ENCODE results near the gene CCSAP. TPM values are rescaled to one million over a fixed set of nuclear protein-coding genes. Genes with fewer than 3 reads are reported as not detected.
A peak's percentile ranks its signal among the peaks of the same experiment; 100 is the strongest.

Gene CCSAP
- total RNA-seq, 1 donor from 2014 or later = 8.0 TPM

DNA sequence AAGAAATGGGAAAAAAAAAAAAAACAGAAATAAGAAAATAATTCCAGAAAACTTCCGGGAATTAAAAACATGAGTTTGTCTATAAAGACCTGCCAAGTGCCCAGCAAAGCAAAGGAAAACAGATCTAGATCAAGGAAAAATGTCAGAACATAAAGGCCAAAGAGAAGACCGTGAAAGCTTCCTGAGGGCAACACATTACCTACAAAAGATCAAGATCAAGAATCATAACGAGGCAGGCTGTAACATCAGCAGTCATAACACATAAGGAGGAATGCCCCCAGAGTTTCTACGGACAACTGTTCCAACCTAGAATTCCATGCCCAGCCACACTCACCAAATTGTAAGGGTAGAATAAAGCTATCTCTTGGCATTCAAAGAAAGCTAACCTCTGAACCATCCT, 3.8 kb downstream of the CCSAP start:
- DNase-seq (ENCODE audit: low read depth) (no peak), FAIRE-seq (no peak)
- no peak overlapping the region for H3K4me2 ChIP-seq (ENCODE audit: low read length)
- H3K79me2 ChIP-seq (ENCODE audit: insufficient read depth, low read length) = peaks cover 39% of the 10 kb centered on the region
- H3K4me3 ChIP-seq (ENCODE audit: insufficient read depth, low read depth, low read length) = no peak overlapping the region
- Mint-ChIP-seq H3K36me3 (ENCODE audit: low read depth, unreplicated experiment) (no peaks in the 10 kb centered on the region), H3K27ac (ENCODE audit: unreplicated experiment) (no peak overlapping the region), H3K27me3 (ENCODE audit: low read depth, unreplicated experiment) (peaks cover 2% of the 10 kb centered on the region), H3K4me1 (ENCODE audit: low read depth, unreplicated experiment) (peaks cover 10% of the 10 kb centered on the region), H3K9me3 (ENCODE audit: unreplicated experiment) (peaks cover 3% of the 10 kb centered on the region), H3K4me3 (ENCODE audit: unreplicated experiment) (no peak overlapping the region)
- H3K9ac ChIP-seq (ENCODE audit: low read length) = no peak overlapping the region
- no peaks in the 10 kb centered on the region for H3K27me3 ChIP-seq (ENCODE audit: insufficient read depth, low read length)
- peaks cover 4% of the 10 kb centered on the region for H3K4me1 ChIP-seq (ENCODE audit: insufficient read depth, low read length)
- no peaks in the 10 kb centered on the region for H3K36me3 ChIP-seq (ENCODE audit: insufficient read depth, low read length)
- no peak overlapping the region for H3K27ac ChIP-seq (ENCODE audit: low read depth, low read length)
- H2AFZ ChIP-seq (ENCODE audit: low read depth, low read length) = no peak overlapping the region
- peaks cover under 1% of the 10 kb centered on the region for H3K9me3 ChIP-seq (ENCODE audit: insufficient read depth, low read depth, low read length)
- no peak for TF ChIP-seq EZH2 (IDR thresholded peaks at IDR 0.05; ENCODE audit: insufficient read depth, low read length)
- TF ChIP-seq, protein P1, sequence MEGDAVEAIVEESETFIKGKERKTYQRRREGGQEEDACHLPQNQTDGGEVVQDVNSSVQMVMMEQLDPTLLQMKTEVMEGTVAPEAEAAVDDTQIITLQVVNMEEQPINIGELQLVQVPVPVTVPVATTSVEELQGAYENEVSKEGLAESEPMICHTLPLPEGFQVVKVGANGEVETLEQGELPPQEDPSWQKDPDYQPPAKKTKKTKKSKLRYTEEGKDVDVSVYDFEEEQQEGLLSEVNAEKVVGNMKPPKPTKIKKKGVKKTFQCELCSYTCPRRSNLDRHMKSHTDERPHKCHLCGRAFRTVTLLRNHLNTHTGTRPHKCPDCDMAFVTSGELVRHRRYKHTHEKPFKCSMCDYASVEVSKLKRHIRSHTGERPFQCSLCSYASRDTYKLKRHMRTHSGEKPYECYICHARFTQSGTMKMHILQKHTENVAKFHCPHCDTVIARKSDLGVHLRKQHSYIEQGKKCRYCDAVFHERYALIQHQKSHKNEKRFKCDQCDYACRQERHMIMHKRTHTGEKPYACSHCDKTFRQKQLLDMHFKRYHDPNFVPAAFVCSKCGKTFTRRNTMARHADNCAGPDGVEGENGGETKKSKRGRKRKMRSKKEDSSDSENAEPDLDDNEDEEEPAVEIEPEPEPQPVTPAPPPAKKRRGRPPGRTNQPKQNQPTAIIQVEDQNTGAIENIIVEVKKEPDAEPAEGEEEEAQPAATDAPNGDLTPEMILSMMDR (IDR thresholded peaks at IDR 0.05; ENCODE audit: insufficient read depth, low read depth, low read length) = no peak
- peaks cover 6% of the 10 kb centered on the region for H4K20me1 ChIP-seq (ENCODE audit: insufficient read depth, low read length)

- Mint-ChIP-seq H3K36me3 (ENCODE audit: low read depth, unreplicated experiment) (peaks cover 2% of the 10 kb centered on the region), H3K27me3 (ENCODE audit: low read depth, unreplicated experiment) (no peaks in the 10 kb centered on the region), H3K4me3 (ENCODE audit: unreplicated experiment) (no peak overlapping the region), H3K9me3 (ENCODE audit: unreplicated experiment) (peaks cover 2% of the 10 kb centered on the region), H3K27ac (ENCODE audit: unreplicated experiment) (no peak overlapping the region), H3K4me1 (ENCODE audit: low read depth, unreplicated experiment) (peaks cover 8% of the 10 kb centered on the region)
- H3K36me3 ChIP-seq (ENCODE audit: insufficient read depth, low read length) = no peaks in the 10 kb centered on the region
- no peak overlapping the region for H3K4me2 ChIP-seq (ENCODE audit: low read length)
- H3K9ac ChIP-seq (ENCODE audit: low read length) = no peak overlapping the region
- no peak overlapping the region for H2AFZ ChIP-seq (ENCODE audit: low read depth, low read length)
- FAIRE-seq (no peak), DNase-seq (ENCODE audit: low read depth) (no peak)
- H3K4me3 ChIP-seq (ENCODE audit: insufficient read depth, low read depth, low read length) = no peak overlapping the region
- H3K79me2 ChIP-seq (ENCODE audit: insufficient read depth, low read length) = peaks cover 36% of the 10 kb centered on the region
- H3K27me3 ChIP-seq (ENCODE audit: insufficient read depth, low read length) = no peaks in the 10 kb centered on the region
- no peak for TF ChIP-seq EZH2 (IDR thresholded peaks at IDR 0.05; ENCODE audit: insufficient read depth, low read length)
- TF ChIP-seq, protein P1 (IDR thresholded peaks at IDR 0.05; ENCODE audit: insufficient read depth, low read depth, low read length) = no peak
- H4K20me1 ChIP-seq (ENCODE audit: insufficient read depth, low read length) = peaks cover 6% of the 10 kb centered on the region
- H3K9me3 ChIP-seq (ENCODE audit: insufficient read depth, low read depth, low read length) = peaks cover 2% of the 10 kb centered on the region
- H3K4me1 ChIP-seq (ENCODE audit: insufficient read depth, low read length) = no peaks in the 10 kb centered on the region
- no peak overlapping the region for H3K27ac ChIP-seq (ENCODE audit: low read depth, low read length)
Observed at GRCh38 chr1:229336345-229336744, 6.5 kb downstream of the CCSAP start.

DNA sequence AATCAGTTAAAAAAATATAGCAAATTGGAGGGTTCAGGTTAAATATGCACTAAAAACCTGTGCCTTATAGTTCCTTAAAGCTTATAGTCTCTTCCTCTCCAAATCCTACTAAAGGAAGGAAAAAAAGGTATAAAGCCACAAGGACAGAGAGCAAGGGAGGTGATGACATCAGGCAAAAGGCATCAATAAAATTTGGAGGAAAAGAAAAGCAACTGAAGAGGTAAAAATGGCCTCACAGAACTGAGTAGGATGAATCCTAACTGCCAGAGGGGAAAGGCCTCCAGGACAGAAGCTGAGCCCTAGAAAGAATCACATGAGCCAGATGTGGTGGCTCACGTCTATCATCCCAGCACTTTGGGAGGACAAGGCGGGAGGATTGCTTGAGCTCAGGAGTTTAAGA, 8.1 kb downstream of the CCSAP start:
- no peak for DNase-seq (ENCODE audit: low read depth)
- Histone ChIP-seq H4K20me1 (ENCODE audit: insufficient read depth, low read length) (peaks cover 6% of the 10 kb centered on the region), H3K4me3 (ENCODE audit: insufficient read depth, low read depth, low read length) (no peak overlapping the region), H3K9ac (ENCODE audit: low read length) (no peak overlapping the region), H2AFZ (ENCODE audit: low read depth, low read length) (no peak overlapping the region), H3K27ac (ENCODE audit: low read depth, low read length) (no peak overlapping the region), H3K79me2 (ENCODE audit: insufficient read depth, low read length) (peaks cover 26% of the 10 kb centered on the region), H3K36me3 (ENCODE audit: insufficient read depth, low read length) (no peaks in the 10 kb centered on the region), H3K27me3 (ENCODE audit: insufficient read depth, low read length) (no peaks in the 10 kb centered on the region), H3K4me1 (ENCODE audit: insufficient read depth, low read length) (no peaks in the 10 kb centered on the region), H3K9me3 (ENCODE audit: insufficient read depth, low read depth, low read length) (peaks cover 2% of the 10 kb centered on the region), H3K4me2 (ENCODE audit: low read length) (no peak overlapping the region)
- no peak for FAIRE-seq
- Mint-ChIP-seq H3K4me1 (ENCODE audit: low read depth, unreplicated experiment) (peaks cover 5% of the 10 kb centered on the region), H3K9me3 (ENCODE audit: unreplicated experiment) (peaks cover 2% of the 10 kb centered on the region), H3K4me3 (ENCODE audit: unreplicated experiment) (no peak overlapping the region), H3K36me3 (ENCODE audit: low read depth, unreplicated experiment) (peaks cover 7% of the 10 kb centered on the region), H3K27ac (ENCODE audit: unreplicated experiment) (peak overlapping the region; percentile 53), H3K27me3 (ENCODE audit: low read depth, unreplicated experiment) (no peaks in the 10 kb centered on the region)
- TF ChIP-seq EZH2 (IDR thresholded peaks at IDR 0.05; ENCODE audit: insufficient read depth, low read length) = no peak
- TF ChIP-seq, protein P1 (IDR thresholded peaks at IDR 0.05; ENCODE audit: insufficient read depth, low read depth, low read length) = no peak

Data from astrocyte (in vitro differentiated cells and primary cell).